GM12878 (cell line): ENCODE results near the gene GOSR2. TPM values are rescaled to one million over a fixed set of nuclear protein-coding genes. Genes with fewer than 3 reads are reported as not detected.

Experiments
- ATAC-seq: fragments of 200-7000 bp; cut with Tn5 transposase; 3 replicates; pipeline ENCODE4 v1.9.1; 2020; ENCODE audit warnings: mild to moderate bottlenecking, moderate library complexity
- BruUV-seq: library from RNA; stranded (reverse); fragments of 400-500 nt; replicated peaks from 2 replicates; lab custom pipeline; 2021; lab: Mats Ljungman, UMichigan
- CTCF ChIA-PET: fragments of 300-600 bp; sonication (Branson Sonifier 250); formaldehyde crosslinking; extraction: SDS; loops from one replicate; lab custom pipeline; 2021; ENCODE audit warnings: inconsistent platforms; lab: Yijun Ruan, JAX
- POLR2A ChIA-PET: fragments of 350-600 bp; formaldehyde crosslinking; extraction: SDS; loops from one replicate; lab custom pipeline; 2021; ENCODE audit warnings: inconsistent platforms; lab: Charles Lee
- RAD21 ChIA-PET: fragments of 300-600 bp; sonication (Branson Sonifier 250); formaldehyde crosslinking; loops from one replicate; lab custom pipeline; 2023; ENCODE audit warnings: antibody characterized with exemption; ENCODE audit not compliant: unreplicated experiment; lab: Charles Lee
- SMC1A ChIA-PET: fragments of 300-600 bp; sonication (Branson Sonifier 250); formaldehyde crosslinking; loops from one replicate; lab custom pipeline; 2023; ENCODE audit not compliant: unreplicated experiment, uncharacterized antibody; lab: Charles Lee
- DNase-seq: peaks from one replicate; pipeline ENCODE4 v3.0.0-alpha.2; 2011; ENCODE audit warnings: low read depth, low spot score
- FAIRE-seq: peaks from 3 replicates; lab custom pipeline; 2011; peaks lifted over from hg19 to GRCh38; lab: Jason Lieb, UNC
- H2AFZ ChIP-seq: 2 replicates; pipeline ENCODE4 v1.6.0; 2011; ENCODE audit warnings: low read depth, low read length, control low read depth; ENCODE audit not compliant: control insufficient read depth
- H3K27ac ChIP-seq: 2 replicates; pipeline ENCODE4 v1.5.1; 2011; ENCODE audit warnings: control low read depth; ENCODE audit not compliant: control insufficient read depth, insufficient read depth
- H3K27me3 ChIP-seq, 2 experiments: replicated peaks in 1 of 2; 2 replicates each; pipeline versions ENCODE4 v1.6.0 to v1.6.1; 2011; ENCODE audit warnings: low read length in 1 of 2; ENCODE audit not compliant: control insufficient read depth in 2 of 2, insufficient read depth in 2 of 2
- H3K36me3 ChIP-seq, 2 experiments: 2 replicates each; pipeline ENCODE4 v1.5.1; 2011; ENCODE audit warnings: low read length in 1 of 2; ENCODE audit not compliant: control insufficient read depth in 2 of 2, insufficient read depth in 2 of 2
- H3K4me1 ChIP-seq: 2 replicates; pipeline ENCODE4 v1.6.1; 2011; ENCODE audit warnings: mild to moderate bottlenecking, low read length, moderate library complexity, mixed read lengths; ENCODE audit not compliant: control insufficient read depth, insufficient read depth
- H3K4me2 ChIP-seq: 2 replicates; pipeline ENCODE4 v1.6.0; 2011; ENCODE audit warnings: control low read depth; ENCODE audit not compliant: control insufficient read depth, insufficient read depth
- H3K4me3 ChIP-seq: fragments of 200-600 bp; sonication (generic); 2 replicates; pipeline ENCODE4 v1.5.1; 2016
- H3K79me2 ChIP-seq: 2 replicates; pipeline ENCODE4 v1.6.0; 2011; ENCODE audit warnings: low read length; ENCODE audit not compliant: control insufficient read depth, insufficient read depth
- H3K9ac ChIP-seq: 2 replicates; pipeline ENCODE4 v1.8.0; 2011; ENCODE audit warnings: low read length, control low read depth, mixed read lengths; ENCODE audit not compliant: control insufficient read depth, insufficient read depth
- H3K9me3 ChIP-seq: replicated peaks from 3 replicates; pipeline ENCODE4 v1.5.1; 2011; ENCODE audit warnings: mild to moderate bottlenecking, low read length; ENCODE audit not compliant: control insufficient read depth, insufficient read depth
- H4K20me1 ChIP-seq: 2 replicates; pipeline ENCODE4 v1.6.0; 2011; ENCODE audit not compliant: control insufficient read depth, insufficient read depth
- ATF7 ChIP-seq: fragments of 450-650 bp; IDR thresholded peaks from 2 replicates; pipeline ENCODE4 v1.6.1; 2016; ENCODE audit warnings: low read depth, mild to moderate bottlenecking
- CHD4 ChIP-seq: fragments of 200-600 bp; sonication (generic); IDR thresholded peaks from 2 replicates; pipeline ENCODE4 v1.6.1; 2016; ENCODE audit warnings: mild to moderate bottlenecking
- CTCF ChIP-seq, 3 experiments: IDR thresholded peaks in 2 of 3; conservative IDR thresholded peaks in 1 of 3; 2 replicates each; pipeline ENCODE4 v1.5.1; 2011; ENCODE audit warnings: low read depth in 3 of 3, low read length in 3 of 3, mild to moderate bottlenecking in 3 of 3, control low read depth in 2 of 3, moderate library complexity in 2 of 3, inconsistent platforms in 1 of 3, mixed read lengths in 1 of 3; ENCODE audit not compliant: control insufficient read depth in 2 of 3, insufficient read depth in 1 of 3; ENCODE audit errors: extremely low read depth in 1 of 3
- GATAD2B ChIP-seq: fragments of 450-650 bp; conservative IDR thresholded peaks from 2 replicates; pipeline ENCODE4 v1.6.1; 2017; ENCODE audit warnings: low read depth, mild to moderate bottlenecking, moderate library complexity
- IKZF1 ChIP-seq: fragments of 450-650 bp; conservative IDR thresholded peaks from 2 replicates; pipeline ENCODE4 v1.6.1; 2017; ENCODE audit warnings: antibody characterized with exemption, mild to moderate bottlenecking
- MTA3 ChIP-seq: IDR thresholded peaks from 2 replicates; pipeline ENCODE4 v1.6.1; 2012; ENCODE audit warnings: low read length, inconsistent platforms, borderline replicate concordance
- POLR2A ChIP-seq: IDR thresholded peaks from 2 replicates; pipeline ENCODE4 v1.6.1; 2011; ENCODE audit warnings: low read depth, mild to moderate bottlenecking, low read length
- POLR2AphosphoS5 ChIP-seq: IDR thresholded peaks from 2 replicates; pipeline ENCODE4 v1.6.1; 2011; ENCODE audit warnings: mild to moderate bottlenecking, low read length, inconsistent platforms
- RUNX3 ChIP-seq: IDR thresholded peaks from 2 replicates; pipeline ENCODE4 v1.6.1; 2012; ENCODE audit warnings: low read length, inconsistent platforms
- SMARCA5 ChIP-seq: fragments of 450-650 bp; IDR thresholded peaks from 2 replicates; pipeline ENCODE4 v1.6.1; 2017; ENCODE audit warnings: mild to moderate bottlenecking
- SMC3 ChIP-seq: IDR thresholded peaks from 2 replicates; pipeline ENCODE4 v1.6.1; 2011; ENCODE audit warnings: low read length, improper control_type of control experiment, borderline replicate concordance
- TBL1XR1 ChIP-seq: IDR thresholded peaks from 2 replicates; pipeline ENCODE4 v1.6.1; 2012; ENCODE audit warnings: low read depth, low read length, improper control_type of control experiment
- ZBTB4 ChIP-seq: fragments of 450-650 bp; formaldehyde crosslinking; IDR thresholded peaks from 2 replicates; pipeline ENCODE4 v1.4.0; 2022; ENCODE audit warnings: mild to moderate bottlenecking, moderate library complexity
- WGBS: methylation state at CpG from one replicate; pipeline ENCODE4 v1.1.6; 2016; ENCODE audit warnings: low lambda C conversion rate; ENCODE audit not compliant: insufficient replicate concordance, insufficient coverage; ENCODE audit errors: missing lambda C conversion rate; 5-methylcytosine and 5-hydroxymethylcytosine counted together
- in situ Hi-C: fragments of 300-500 bp; cut with MboI; formaldehyde crosslinking; loops from 9 replicates; pipeline ENCODE4 v1.14.3; 2018; ENCODE audit warnings: mixed read lengths
- intact Hi-C: fragments of 100-400 bp; cut with micrococcal nuclease; formaldehyde crosslinking; loops from one replicate; pipeline ENCODE4 v1.14.2; 2022; ENCODE audit not compliant: unreplicated experiment
- polyA plus RNA-seq, 11 experiments: library from polyadenylated mRNA; depleted of rRNA in 4 of 11; unstranded in 6 of 11; stranded (reverse) in 5 of 11; fragments of >200 nt; fragmentation: Nextera tagmentation in 4 of 11; fragmentation: Illumina TruSeq in 1 of 11; extraction: Ambion mirVana in 4 of 11; extraction: Trizol in 1 of 11; gene quantifications; 1 replicate in 1 of 11; 2 replicates in 10 of 11; pipeline versions ENCODE4 v1.2.1 to v1.2.3, GENCODE V29; 2011 to 2016; ENCODE audit warnings: inconsistent platforms in 2 of 11, missing spikeins in 2 of 11, low read depth in 1 of 11
- total RNA-seq, 4 experiments: library from RNA; depleted of rRNA in 3 of 4; stranded (reverse); fragments of >200 nt in 3 of 4; fragmentation: Illumina TruSeq in 1 of 4; extraction: Trizol in 1 of 4; gene quantifications; 2 replicates each; pipeline versions ENCODE4 v1.2.1 to v1.2.3, GENCODE V29; 2013 to 2021
- TF ChIP-seq, protein P1 (sequence below): fragments of 450-650 bp; IDR thresholded peaks from 2 replicates; pipeline ENCODE4 v1.6.1; 2017; ENCODE audit warnings: mild to moderate bottlenecking, moderate library complexity

Gene GOSR2
- total and polyA plus RNA-seq, 10 of the 15 experiments (the other 5 are each of a cell fraction or from before 2014, with no cell fraction given), result 30.1 to 64.5 (median 47.0) TPM

DNA sequence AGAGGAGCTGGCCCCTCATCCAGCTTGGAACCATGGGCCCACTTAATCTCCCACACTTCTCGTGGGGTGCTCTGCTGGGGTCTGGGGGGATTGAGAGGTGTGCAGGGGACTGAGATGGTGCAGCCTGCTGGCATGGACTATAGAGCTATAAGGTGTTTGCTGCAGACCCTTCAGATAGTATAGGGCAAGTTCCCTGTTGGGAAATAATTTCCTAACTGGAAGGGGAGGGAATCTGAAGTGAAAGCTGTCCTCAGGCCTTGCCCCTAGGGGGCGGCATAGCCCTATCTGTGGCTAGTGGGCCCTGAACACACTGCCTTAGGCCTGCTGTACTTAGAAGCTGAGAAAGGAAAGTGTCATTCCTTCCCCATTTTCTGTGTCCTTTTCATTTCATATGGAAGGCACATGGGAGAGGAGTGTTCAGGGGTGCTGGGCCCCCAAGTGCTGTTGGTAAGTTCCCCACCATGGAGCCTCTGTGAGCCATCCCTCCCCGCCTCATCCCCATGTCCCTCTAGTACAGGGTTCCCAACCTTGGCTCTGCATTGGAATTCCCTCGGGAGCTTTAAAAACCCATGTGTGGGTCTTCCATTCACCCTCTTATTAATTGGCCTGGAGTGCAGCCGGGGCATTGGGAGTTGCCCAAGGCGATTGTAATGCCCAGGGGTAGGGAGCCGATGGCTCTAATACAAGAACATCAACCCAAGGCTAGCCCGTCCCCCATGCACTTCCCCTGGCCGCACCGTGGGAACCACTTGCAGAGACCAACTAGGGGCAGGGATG is 19.7 kb downstream of the GOSR2 start:
- no peak overlapping the region for H3K4me3 ChIP-seq
- no peak overlapping the region for H2AFZ ChIP-seq
- 61% methylated on average over 10 of the region's 10 CpGs for WGBS
- FAIRE-seq (peak; percentile 76), ATAC-seq (peak; percentile 81), DNase-seq (no peak)
- SMC1A ChIA-PET, result interaction anchor here (0.6 to 2.0 kb wide), 8 partner anchors 9 to 395 kb away, joined by 3 to 7 read pairs (median 4); no protein-coding TSS in a partner anchor
- H3K27ac ChIP-seq, result no peak overlapping the region
- no TSS peak for BruUV-seq
- POLR2A ChIA-PET, result interaction anchor here (0.6 kb wide), 1 partner anchor 660 kb away, joined by 5 read pairs; no protein-coding TSS in a partner anchor
- 0 out of 2 replicates have a peak, but pooled peaks cover 3% of the 10 kb centered on the region for H4K20me1 ChIP-seq
- RAD21 ChIA-PET, result interaction anchor here (0.9 to 1.2 kb wide), 2 partner anchors 57 to 287 kb away, joined by 3 read pairs; no protein-coding TSS in a partner anchor
- H3K9me3 ChIP-seq, result no peaks in the 10 kb centered on the region
- CTCF ChIA-PET, result interaction anchor here (1.0 to 4.2 kb wide), 16 partner anchors 9 to 373 kb away, joined by 3 to 43 read pairs (median 6); no protein-coding TSS in a partner anchor
- intact Hi-C loops (no loop called here), in situ Hi-C loops (no loop called here)
- H3K9ac ChIP-seq, result no peak overlapping the region
- no peaks in the 10 kb centered on the region for H3K79me2 ChIP-seq
- no peak overlapping the region for H3K4me2 ChIP-seq
- peaks cover 2 to 16% of the 10 kb centered on the region in 2 experiments; a peak in 3 of 4 replicates for H3K36me3 ChIP-seq
- no peaks in the 10 kb centered on the region for H3K4me1 ChIP-seq
- H3K27me3 ChIP-seq, result no peaks in the 10 kb centered on the region
- TF ChIP-seq GATAD2B, result no peak
- TF ChIP-seq IKZF1, result peak; percentile 39; the same call in 1 of the 2 replicates
- peak; percentile 18; the same call in 1 of the 2 replicates for TF ChIP-seq MTA3
- no peak for TF ChIP-seq ZBTB4 (CRISPR knock-in tag)
- no peak for TF ChIP-seq TBL1XR1
- TF ChIP-seq SMC3, result peak; percentile 61; the same call in 1 of the 2 replicates
- peak; percentile 20; the same call in 1 of the 2 replicates for TF ChIP-seq RUNX3
- peak; percentile 43; the same call in 1 of the 2 replicates for TF ChIP-seq POLR2A
- TF ChIP-seq CHD4, result no peak
- TF ChIP-seq SMARCA5, result 0 out of 2 replicates have a peak, but pooled peaks have one; percentile 42
- TF ChIP-seq, protein P1, sequence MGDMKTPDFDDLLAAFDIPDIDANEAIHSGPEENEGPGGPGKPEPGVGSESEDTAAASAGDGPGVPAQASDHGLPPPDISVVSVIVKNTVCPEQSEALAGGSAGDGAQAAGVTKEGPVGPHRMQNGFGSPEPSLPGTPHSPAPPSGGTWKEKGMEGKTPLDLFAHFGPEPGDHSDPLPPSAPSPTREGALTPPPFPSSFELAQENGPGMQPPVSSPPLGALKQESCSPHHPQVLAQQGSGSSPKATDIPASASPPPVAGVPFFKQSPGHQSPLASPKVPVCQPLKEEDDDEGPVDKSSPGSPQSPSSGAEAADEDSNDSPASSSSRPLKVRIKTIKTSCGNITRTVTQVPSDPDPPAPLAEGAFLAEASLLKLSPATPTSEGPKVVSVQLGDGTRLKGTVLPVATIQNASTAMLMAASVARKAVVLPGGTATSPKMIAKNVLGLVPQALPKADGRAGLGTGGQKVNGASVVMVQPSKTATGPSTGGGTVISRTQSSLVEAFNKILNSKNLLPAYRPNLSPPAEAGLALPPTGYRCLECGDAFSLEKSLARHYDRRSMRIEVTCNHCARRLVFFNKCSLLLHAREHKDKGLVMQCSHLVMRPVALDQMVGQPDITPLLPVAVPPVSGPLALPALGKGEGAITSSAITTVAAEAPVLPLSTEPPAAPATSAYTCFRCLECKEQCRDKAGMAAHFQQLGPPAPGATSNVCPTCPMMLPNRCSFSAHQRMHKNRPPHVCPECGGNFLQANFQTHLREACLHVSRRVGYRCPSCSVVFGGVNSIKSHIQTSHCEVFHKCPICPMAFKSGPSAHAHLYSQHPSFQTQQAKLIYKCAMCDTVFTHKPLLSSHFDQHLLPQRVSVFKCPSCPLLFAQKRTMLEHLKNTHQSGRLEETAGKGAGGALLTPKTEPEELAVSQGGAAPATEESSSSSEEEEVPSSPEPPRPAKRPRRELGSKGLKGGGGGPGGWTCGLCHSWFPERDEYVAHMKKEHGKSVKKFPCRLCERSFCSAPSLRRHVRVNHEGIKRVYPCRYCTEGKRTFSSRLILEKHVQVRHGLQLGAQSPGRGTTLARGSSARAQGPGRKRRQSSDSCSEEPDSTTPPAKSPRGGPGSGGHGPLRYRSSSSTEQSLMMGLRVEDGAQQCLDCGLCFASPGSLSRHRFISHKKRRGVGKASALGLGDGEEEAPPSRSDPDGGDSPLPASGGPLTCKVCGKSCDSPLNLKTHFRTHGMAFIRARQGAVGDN, result no peak
- peak; percentile 27; the same call in 1 of the 2 replicates for TF ChIP-seq POLR2AphosphoS5
- TF ChIP-seq CTCF (IDR thresholded peaks at IDR 0.05 in 2 of 3, conservative IDR thresholded peaks at IDR 0.05 in 1 of 3; ENCODE audit: control insufficient read depth in 2 of 3, extremely low read depth in 1 of 3, insufficient read depth in 1 of 3, low read depth in 3 of 3, low read length in 3 of 3), result peak; percentile 81 to 91 (median 86)
- TF ChIP-seq ATF7, result no peak
